HG02840 (cell line): ENCODE measurements around the gene HOXD9.

Experiments
- ATAC-seq: cut with Tn5 transposase; IDR thresholded peaks from one replicate; pipeline ENCODE4 v1.9.1; 2021; ENCODE audit warnings: mild to moderate bottlenecking, moderate library complexity, moderate number of reproducible peaks; ENCODE audit not compliant: unreplicated experiment, low FRiP score

The HOXD9 gene

DNA sequence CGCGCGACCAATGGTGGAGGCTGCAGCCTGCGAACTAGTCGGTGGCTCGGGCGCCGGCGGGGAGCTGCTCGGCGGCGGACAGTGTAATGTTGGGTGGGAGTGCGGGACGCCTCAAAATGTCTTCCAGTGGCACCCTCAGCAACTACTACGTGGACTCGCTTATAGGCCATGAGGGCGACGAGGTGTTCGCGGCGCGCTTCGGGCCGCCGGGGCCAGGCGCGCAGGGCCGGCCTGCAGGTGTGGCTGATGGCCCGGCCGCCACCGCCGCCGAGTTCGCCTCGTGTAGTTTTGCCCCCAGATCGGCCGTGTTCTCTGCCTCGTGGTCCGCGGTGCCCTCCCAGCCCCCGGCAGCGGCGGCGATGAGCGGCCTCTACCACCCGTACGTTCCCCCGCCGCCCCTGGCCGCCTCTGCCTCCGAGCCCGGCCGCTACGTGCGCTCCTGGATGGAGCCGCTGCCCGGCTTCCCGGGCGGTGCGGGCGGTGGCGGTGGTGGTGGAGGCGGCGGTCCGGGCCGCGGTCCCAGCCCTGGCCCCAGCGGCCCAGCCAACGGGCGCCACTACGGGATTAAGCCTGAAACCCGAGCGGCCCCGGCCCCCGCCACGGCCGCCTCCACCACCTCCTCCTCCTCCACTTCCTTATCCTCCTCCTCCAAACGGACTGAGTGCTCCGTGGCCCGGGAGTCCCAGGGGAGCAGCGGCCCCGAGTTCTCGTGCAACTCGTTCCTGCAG, at the start of gene HOXD9:
Gene HOXD9, plus strand, starts transcription at position 37 of the 728 bp plus-strand sequence. Its CDS starts 50 bp downstream, at position 87.
- ATAC-seq, result no peak

DNA sequence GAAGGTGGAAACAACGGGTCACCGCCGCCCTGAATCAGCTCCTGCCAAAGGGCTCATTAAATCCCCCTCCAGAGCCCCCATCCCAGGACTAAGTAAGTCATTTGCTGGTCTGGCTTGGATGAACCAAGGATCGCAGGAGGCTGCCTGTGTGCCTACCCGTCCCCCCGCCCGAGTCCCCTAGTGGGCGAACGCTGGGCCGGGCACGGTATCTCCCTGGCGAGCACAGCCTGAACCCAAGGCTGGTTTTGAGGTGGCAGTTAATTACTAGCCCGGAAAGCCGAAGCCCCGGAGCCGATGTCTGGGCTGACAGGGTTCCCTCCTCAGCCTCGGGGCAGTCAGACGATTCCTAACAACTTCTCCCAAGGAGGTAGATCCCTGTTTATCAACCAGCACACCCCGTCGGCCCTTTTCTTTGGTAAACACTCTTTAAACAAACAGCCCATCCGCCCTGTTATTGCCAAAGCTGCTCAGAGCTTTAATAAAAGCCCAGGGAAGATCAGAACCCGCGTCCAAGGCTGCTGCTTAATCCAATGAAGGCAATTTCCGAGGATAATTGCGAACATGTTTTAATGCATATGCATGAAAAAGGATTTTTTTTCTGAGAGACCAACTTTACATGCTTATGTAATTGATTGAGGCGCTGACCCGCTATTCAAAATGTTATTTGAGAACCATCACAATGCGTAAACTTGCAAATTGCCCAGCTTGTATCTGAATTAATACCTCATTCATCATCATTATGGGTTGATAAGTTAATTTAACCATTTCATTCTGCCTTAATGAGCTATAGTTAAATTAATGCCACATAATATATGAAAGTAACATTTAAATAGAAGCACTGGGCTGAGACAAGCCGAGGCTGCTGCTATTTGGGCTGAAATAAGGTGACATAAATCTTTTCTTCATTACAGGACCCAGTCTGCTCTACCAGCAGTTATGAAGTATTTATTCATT, 49.3 kb upstream of the HOXD9 start:
- ATAC-seq, result no peak

DNA sequence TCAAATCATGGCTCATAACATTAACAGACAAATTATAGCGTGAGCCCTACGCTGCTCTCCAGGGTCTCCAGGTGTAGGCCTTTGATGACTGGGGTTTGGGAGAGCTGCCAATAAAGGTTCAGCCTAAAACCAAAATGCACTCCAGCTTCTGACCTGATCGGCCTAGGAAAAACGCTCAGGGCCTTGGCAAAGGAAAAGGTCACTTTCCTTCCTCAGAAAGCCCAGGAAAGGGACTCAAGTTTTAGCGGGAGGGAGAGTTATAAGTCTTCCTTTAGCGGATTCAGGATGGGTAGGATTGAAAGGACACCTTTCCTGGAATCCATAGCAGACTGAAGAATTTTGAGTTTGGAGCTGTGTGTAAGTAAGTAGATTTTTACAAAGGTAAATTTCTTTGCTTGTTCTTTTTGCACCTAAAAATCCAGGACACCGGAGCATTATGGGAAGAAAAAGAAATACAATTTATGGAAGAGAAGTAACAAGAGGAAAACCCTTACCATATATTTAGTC, 47.5 kb upstream of the HOXD9 start:
- ATAC-seq, result no peak

- ATAC-seq, result no peak
Observed at GRCh38 chr2:176075481-176075880, 47.0 kb upstream of the HOXD9 start.

- ATAC-seq, result no peak
Observed at GRCh38 chr2:176076063-176076462, 46.5 kb upstream of the HOXD9 start.

- ATAC-seq, result no peak
Observed at GRCh38 chr2:176076796-176077195, 45.7 kb upstream of the HOXD9 start.

DNA sequence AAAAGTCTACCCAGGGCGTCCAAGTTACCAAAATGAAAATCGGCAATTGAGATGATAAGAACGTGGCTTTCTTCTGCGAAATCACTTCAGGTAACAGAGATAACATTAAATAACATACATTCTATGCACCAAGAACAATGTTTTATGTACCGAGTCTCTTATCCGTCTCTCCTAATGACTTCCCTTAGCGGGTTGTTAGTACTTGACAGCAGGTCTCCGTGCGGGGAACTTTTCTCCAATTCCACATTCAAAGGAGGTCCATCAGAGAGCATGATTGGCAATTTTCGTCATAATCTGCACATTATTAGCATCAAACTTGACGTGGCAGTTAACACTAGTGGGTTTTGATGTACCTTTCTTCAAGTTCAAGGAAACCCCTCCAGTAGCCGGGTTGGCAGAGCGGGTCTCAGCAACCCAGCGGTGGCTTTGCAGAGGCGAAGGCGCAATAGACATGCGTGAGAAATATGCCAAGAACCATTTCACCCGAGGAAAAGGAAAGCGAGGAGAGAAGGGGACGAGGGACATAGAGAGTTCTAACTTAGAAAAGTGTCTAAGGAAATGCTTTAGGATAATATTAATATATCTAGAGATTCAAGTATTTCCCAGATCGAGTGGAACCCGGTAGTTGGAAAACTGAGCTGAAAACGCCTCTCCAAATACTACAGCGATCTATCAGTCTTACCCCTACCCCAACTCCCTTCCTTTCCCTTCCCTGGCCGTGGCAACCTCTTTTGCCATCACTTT, 43.8 kb upstream of the HOXD9 start:
- ATAC-seq, result no peak

GRCh38 chr2:176079285-176079830, 43.2 kb upstream of the HOXD9 start:
- ATAC-seq, result no peak

DNA sequence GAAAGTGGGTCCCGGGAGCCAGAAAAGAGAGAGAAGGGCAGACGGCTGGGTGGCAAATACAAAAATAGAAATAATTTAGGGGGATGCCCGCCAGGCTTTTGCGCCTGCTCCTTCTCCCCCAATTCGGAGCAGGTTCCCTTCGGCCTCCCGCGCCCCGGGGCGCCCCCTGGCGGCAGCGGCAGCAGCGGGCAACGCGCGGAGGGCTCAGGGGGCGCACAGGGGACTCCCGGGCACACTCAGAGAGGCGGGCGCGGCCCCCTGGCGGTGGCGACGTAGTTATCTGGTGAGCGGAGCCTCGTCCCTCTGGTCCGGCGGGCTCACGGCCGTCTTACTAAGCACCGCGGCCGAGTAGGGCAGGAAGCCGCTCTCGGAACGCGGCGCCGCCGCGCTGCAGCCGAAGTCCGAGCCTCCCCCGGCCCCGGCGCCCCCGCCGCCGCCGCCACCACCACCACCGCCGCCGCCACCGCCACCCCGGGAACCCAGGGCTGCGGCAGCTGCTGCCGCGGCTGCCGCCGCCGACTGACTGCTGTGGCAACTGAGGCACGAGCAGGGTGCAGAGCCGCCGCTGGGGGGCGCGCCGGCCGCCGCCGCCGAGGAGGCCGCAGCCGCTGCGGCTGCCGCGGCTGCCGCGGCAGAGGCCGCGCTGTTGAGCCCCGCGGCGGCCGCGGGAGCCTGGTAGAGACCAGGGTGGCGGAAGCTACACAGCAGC, 42.5 kb upstream of the HOXD9 start:
- no peak for ATAC-seq

DNA sequence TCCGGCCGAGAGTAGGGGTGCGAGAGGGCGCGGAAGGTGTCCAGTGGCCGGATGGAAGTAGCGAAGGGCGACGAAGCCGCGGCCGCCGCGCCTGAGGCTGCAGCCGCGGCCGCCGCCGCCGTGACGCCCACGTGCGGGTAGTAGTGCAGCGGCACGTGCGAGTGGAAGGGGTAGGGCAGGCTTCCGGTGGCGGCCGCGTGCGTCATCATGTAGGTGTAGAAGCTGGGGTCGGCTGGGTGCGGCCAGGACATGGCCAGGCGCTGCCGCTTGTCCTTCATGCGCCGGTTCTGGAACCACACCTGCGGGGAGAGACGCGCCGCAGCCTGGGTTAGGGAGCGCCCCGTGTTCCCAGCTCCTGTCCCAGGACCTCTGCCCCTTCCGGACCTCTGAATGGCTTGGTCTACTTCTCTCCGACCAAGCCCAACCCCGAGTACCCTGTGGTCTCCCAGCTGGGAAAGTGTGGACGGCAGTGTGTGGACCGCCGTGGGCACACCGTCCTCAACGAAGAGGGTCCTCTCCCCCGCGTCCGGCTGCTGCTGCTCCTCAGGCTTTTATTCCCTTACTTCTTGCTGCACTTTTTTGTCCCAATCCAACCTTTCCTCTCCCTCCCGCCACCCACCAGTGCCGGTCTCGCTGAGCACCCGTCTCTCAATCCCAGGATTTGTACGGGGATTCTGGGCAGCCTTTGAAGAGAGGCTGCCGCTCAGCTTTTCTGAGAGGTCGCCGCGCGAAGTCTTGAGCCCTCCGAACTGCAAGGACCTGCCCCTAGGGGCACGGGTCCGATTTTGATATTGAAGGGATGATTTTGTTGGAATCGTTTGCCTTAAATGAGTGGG, 41.8 kb upstream of the HOXD9 start:
- ATAC-seq, result no peak

DNA sequence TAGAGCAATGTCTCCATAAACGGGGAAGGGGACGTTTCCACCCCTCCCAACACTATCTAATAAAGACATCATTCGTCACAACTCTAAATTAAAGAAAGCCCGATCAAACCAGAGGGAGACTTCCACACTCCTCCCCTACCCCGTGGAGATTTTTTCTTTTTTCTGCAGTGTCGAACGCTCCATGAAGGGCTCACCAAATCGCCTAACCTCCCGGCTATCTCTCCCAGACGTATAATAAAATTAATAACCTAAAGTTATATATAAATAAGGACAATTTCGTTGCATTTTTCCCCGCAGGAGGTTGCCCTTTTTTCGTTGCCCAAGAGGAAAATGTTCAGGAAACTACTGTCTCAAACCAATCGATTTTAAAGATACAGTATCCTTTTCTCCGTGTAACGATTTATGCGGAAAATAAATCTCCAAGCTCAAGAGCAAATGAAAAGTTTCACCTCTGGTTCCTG, 41.1 kb upstream of the HOXD9 start:
- ATAC-seq, result no peak

DNA sequence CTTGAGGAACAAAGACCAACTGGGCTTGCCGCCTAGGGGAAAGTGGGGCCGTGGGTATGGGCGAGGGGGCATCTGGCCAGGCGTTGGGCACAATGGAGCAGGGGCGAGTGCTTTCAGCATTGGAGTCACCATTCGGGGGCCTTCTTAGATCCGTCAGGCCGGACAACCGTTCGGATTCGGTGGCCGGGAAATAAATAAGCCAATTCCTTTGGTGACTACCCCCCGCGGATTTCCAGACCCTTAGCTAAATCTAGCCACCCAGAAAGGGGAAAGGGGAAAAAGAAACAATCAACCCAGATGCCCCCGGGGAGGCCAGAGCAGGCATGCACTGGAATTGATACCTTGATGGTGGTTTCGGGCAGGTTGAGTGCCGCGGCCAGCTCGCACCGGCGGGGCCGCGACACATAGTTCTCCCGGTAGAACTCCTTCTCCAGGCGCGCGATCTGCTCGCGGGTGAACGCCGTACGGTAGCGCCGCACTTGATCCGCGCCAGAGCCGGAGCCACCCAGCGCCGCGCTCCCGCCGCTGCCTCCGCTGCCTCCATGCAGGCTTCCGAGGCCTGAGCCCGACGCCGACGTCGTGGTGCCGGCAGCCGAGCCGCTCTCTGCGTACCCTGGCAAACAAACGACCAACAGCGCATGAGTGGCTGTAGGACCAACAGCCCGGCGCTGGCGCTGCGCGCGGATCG, 40.5 kb upstream of the HOXD9 start:
- ATAC-seq, result no peak

- ATAC-seq, result no peak
Observed at GRCh38 chr2:176082525-176082823, 40.0 kb upstream of the HOXD9 start.

DNA sequence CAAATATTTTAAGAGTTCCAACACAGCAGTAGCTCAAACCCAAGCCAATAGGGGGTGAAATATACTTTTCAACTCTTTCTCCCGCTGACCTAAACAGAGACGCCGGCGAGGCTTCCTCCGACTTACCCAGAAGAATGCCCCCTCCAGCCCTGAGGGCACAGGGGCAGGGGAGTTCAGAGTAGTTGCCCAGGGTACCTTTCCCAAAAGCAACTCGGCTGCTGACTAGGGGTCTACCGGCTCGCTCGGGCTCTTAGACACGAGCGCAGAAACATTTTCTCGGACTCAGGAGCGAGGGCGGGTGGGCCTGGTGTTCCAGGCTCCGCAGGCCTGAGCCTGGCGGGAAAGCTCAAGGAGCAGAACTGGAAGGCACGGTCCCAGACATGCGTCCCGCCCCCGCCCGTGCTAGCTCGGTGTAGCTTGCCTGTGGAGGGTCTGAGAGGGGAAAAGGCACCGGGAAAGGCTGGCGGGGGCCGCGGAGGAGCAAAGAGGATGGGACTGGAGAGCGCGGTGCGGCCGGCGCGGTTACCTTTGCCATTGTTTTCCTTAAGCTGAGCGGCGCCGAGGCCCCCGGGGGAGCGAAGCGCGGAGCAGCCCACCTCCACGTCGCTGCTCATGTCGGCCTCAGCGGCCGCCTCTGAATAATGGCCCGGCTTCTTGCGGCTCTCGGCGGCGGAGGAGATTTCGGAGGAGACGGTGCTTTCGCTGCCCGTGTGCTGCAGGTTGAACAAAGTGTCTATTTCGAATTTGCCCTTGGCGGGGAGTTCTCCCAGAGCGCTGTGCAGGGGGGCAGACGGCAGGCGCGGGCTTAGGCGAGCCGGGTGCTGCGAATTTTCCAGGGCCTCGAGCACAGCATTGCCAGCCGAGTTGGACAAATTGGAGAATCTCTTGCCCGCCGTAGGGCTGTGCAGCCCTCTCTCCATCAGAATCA, 39.4 kb upstream of the HOXD9 start:
- no peak for ATAC-seq

DNA sequence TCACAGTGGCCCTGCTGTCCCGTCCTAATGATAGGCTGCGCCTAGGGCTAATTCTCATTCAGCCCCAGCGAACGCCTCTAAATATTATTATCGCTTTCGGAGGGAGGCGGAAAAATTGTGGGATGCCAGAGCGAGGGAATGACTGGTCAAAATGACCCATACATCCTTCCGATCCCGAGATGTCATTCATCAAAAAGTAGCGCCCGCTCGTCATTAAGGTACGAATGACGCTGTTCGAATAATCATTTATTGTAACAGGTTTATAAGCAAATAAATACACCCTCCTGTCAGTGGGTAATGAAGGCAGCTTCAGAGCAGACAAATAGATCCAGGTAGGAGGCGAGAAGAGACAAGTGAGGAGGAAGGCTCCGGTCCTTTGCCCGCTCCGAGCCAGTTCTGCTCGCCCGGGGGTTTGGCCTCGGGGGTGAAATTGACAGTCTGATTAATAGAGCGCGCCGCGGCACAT, 38.7 kb upstream of the HOXD9 start, which contains the start of gene EVX2:
Gene EVX2, minus strand, starts transcription at position 167 of the 466 bp plus-strand sequence. CDS start 186 bp downstream, outside the sequence.
- ATAC-seq, result no peak

DNA sequence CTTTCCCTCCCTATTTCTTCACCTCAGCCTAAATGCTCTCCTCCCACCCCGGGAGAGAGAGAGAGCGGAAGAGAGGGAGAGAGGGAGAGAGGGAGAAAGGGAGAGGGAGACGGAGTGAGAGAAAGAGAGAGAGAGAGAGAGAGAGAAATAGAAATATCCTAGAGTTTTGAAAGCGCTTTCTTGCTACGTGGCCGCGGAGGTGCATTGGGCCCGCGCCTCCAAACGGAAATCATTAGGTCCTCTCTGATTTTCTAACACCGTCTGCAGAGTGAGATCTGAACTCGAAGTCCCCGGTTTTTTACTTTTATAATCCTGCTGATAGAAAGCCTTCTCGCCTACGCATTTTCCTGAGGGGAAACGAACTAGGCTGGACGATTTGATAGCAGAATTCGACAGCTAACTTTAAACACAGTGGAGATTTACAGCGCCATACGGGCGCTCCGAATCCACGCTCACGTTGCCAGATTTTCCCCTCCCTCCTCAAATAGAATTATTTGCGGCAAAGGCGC, 37.9 kb upstream of the HOXD9 start:
- no peak for ATAC-seq
